HL-60/S4 (cell line): ENCODE measurements around the gene CPED1.
"Not testable (repeated sequence)": the region's sequence is repeated elsewhere in the genome, so short reads cannot be mapped to it uniquely, and the experiment has no call there.

Source experiments
- in situ Hi-C: fragments of 300-500 bp; cut with MboI; formaldehyde crosslinking; loops from 2 replicates; pipeline ENCODE4 v1.14.3; 2022; ENCODE audit warnings: low sequenced_read_pairs

CPED1 gene

DNA sequence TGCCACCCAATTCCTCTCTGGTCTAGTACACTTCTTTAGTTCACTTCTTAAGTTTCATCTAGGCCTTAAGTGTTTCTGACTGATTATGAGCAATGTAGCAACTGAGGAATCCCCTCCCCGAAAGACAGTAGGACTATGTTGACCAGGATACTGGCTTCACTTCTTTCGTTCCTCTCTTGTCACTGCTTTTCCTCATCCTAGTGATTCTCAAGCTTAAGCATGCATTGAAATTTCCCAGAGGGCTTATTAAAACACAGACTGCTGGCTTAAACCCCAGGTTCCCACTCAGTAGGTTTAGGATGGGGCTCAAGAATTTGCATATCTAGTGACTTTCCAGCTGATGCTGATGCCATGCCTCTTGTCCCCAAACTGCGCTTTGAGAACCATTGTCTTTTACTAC, 175.7 kb downstream of the CPED1 start:
- in situ Hi-C loops = no loop called here

DNA sequence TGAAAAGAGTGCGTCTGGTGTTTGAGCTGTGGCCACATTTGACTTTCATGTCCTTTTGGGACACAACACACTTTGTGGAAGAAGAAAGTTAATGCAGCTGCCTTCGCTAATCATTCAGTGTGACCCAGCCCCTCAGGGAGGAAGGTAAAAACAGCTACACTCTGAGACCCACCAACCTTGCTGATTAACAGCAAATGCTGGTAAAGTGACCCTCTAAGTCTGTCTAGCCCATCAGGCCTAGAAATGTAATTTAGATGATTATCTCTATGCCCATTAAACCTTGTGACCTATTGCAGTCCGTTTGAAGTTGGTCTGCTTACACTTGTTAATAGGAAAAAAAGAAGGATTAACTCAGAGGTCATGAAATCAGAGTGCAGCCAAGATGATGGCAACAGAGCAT, 178.4 kb downstream of the CPED1 start:
- in situ Hi-C loops = no loop called here

DNA sequence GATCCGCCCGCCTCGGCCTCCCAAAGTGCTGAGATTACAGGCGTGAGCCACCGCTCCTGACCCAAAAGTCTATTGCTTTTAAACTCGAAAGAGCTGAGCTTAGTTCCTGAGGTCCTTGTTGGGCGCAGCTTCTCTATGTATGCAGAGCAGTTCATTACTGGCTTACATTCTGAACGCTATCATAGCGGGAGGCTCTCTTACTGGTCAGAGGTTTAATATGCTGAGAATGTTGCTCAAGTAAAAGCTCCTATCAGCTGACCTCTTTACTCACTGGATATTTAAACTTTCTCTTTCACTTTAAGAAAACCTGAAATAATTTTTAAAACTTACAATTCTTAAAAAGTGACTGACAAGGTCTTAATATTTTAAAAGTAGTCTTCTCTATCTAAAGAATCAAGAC, 179.5 kb downstream of the CPED1 start:
- in situ Hi-C loops = no loop called here

DNA sequence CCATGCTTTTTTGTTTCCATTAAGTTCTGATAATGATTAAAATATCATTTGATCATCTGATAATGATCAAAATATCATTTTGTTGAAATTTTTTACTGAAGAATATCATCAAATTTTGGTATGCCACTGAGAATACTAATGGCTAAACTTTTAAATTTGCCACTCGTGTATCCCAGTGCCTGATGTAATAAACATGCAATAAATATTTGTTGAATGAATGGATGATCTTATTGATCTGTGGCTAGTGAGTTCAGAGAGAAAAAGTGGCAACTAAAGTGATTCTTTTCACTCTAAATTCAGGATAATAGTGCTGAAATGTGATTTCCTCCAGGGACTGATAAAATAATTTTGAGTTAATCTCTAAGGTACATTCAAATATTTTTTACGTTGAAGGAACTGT, 181.0 kb downstream of the CPED1 start:
- in situ Hi-C loops = no loop called here

DNA sequence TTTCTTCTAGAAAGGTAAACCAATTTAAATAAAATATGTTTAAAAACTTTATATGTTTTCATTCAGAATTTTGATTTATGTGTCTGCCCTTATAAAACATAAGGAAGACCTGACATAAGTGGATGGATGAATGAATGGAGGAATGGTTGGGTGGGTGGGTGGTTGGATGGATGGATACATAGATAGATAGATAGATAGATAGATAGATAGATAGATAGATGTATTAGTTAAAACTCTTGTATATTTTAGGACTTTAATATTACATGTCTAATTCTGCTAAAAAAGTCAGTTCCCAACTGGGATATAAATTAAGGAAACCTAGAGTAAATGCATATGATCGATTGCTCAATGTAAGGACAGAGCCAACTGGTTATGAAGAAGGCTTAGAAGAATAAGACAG, 184.0 kb downstream of the CPED1 start:
- in situ Hi-C loops = no loop called here

DNA sequence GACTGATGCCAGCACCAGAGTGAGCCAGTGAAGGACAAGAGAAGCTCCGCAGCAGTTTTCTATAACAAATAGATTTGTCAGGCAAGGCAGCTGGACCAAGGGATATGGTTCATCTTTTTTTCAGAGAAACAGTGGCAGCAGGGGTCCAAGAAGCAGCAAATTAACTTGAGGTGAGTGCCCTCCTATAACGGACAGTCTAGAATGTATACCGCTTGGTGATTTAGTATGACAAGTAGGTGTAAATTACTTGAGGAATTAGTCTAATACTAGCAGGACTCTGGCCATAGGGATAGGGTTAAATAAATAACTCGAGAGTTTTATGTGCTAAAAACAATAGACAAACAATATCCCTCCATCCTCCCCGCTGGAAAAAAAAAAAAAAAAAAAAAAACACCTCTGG, 187.3 kb downstream of the CPED1 start:
- in situ Hi-C loops = no loop called here

DNA sequence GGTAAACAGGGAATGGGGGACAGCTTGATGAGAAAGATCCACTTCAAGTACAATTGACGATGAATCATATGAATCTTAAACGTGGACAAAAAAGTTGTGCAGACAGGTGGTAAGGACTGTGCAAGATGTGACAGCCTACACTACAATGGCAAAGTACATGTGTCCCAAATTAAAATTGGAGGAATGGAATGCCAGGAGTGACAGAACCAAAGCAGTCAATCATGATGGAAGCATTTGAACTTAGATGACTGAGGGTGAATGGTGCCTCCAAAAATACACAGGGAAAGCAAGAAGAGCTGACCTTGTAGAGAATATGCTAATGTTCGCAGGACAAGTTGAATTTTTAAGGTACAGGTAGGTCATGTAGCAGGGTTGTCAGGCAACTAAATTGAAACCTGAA, 189.9 kb downstream of the CPED1 start:
- in situ Hi-C loops = no loop called here

DNA sequence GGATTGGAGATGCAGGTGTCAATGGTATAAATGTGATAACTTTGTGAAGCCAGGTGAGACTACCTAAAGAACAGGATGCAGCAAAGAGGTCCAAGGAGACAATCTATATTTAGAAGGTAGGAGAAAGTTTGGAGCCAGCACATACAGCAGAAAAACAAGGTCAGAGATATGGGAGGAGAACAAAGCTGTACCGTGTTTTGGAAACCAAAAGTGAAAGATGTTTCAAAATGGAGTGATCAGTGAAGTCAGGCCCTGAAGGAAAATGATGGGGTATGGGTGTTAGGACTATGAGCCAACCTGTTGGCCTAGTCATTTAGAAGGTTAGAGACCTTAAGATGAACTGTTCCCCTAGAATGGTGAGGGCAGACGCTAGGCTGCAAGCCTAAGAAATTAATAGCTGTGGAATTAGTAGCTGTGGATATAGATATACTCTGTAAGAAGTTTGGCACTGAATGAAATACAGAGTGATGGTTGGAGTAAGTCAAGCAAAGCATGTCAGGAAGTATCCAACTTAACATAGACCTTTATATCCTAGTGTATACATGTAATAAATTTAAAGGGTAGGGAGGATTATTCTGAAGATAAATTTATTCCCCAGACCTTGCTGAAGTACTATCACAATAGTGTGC, 190.5 kb downstream of the CPED1 start:
- in situ Hi-C loops = no loop called here

DNA sequence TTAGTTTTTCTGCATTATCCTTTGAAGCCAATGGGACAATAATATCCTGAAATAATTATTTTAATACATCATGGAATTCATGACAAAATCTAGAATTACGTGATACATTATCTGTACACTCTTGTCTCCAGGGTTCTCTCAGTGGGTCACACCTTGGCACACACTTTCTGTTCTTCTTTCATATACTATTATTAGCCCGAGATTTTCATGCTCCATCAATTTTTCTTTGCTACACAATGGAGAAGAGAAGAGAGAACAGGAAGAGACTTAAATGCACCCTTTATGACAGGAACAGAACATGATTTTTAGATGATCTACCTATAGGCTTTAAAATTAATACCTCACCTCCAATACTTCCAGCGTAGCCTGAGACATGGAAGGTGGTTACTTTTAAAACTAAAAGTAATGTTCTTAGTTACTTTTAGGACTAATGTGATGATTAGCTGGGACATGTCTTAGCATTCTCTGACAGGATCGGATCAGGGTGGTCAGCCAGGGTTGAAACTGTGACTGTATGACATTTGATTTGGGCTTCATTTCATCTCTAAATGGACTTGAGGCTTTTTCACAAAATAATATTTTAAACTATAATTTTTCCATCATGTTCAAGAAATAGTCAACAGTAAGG, 192.0 kb downstream of the CPED1 start:
- in situ Hi-C loops = no loop called here

DNA sequence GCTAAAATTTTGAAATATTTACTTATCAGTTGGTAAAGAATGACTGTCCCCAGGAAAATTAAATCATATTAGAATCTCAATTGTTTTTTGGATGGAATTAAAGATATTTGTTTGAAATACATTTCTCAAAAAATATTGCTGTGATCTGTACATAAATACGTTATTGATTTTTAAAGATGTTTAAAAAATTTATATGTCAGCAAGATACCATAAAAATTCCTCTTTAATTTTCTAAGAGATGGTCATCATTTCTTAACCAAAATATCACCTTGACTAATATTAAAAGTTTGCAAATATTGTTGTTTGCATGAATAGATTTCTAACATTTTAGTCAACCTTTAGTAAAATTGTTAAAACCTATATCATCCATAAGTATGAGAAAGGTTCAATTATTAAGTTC, 192.8 kb downstream of the CPED1 start:
- in situ Hi-C loops = no loop called here

DNA sequence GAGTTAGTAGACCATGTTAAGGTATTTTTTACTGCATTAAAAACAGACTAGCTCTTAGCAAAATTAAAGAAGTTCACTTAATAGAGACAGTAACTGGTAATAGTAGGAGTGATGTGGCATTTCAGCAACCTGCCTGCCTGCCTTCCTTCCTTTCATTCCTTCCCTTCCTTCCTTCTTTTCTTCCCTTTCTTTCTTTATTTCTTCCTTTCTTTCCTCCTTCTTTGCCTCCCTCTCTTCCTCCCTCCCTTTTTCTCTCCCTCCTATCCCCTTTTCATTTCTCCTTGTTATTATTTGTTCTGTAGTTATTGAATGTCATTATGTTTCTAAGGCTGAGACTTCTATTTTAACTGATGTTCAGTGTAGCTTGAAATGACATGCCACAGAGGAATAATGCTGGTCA, 193.8 kb downstream of the CPED1 start:
- in situ Hi-C loops = no loop called here

DNA sequence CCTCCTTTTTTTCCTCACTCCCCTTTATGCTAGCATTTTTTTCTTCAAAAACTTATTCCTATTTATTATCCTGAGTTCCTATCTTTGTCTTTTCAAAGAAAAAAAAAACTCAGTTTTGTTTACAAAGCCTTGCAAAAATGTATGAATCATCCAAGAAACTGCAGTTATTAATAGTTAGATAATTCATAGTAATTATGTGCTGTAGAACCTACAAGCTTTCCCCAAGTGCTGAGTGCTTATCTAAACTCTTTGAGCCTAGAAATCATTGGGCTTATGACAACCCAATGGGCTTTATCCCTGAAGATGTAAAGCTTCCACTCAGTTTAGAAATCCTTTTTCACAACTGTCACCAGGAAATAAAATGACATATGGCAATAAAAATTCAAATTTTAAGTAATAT, 194.4 kb downstream of the CPED1 start:
- in situ Hi-C loops = no loop called here

DNA sequence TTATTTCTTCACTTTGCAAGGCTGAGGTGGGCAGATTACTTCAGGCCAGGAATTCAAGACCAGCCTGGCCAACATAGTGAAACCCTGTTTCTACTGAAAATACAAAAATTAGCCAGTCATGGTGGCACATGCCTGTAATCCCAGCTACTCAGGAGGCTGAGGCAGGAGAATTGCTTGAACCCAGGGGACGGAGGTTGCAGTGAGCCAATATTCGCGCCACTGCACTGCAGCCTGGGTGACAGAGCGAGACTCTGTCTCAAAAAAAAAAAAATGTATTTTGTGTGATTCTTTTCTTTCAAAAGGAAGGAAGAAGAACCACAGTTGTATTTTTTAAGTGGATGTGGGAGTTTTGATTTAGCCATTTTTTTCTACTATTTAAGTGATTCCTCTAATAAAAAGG, 195.4 kb downstream of the CPED1 start:
- in situ Hi-C loops = not testable (repeated sequence)

DNA sequence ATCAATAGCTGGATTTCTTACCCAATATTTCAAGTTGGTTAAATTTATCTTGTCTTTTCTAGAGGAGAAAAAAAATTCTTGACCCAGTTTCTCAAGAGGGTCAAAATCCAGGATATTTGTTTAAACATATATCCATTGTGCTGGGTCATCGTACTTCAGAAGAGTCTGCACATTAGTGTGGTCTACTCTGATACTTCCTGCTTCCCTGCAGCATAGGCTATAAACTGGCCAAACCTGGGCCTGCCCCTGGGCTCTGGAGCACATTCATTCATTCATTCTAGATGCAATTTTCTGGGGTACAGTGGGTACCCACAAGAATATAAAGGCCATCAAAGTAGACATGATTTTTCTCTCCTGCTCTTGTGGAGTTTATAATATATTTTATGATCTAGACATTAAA, 198.2 kb downstream of the CPED1 start:
- in situ Hi-C loops = no loop called here

DNA sequence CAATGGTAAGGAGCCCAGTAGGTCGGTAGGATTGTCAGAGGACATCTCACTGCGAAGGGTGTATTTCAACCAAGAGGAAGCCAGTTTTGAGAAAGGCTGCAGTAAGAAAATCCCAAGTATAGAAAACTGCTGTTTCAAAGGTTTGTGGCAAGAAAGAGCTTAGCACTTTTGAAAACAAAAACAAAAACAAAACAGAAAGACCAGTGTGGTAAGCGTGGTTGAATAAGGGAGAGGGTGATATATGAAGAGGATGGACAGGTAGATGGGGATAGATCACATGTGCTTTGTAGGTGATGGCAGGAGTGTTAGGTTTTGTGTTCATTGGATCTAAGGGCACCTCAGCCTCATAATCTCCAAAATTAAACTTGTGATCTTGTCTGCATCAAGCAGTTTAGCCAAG, 198.7 kb downstream of the CPED1 start:
- in situ Hi-C loops = no loop called here

DNA sequence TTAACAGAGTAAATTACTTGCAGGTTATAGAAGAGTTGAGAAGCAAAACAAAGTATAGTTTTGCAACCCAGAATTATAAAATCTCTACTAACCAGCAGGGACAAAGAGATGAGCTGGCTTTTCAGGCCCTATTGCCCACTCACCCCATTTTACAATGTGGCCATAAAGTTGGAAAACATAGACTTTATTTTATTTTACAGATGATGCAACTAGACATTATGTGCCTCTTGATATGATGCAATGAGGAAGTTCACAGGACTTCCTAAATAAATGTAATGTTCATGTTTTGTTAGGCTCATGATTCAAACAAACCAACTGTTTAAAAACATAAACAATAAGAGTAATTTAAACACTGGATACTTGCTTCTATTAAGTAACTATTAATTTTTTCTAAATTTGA, 199.2 kb downstream of the CPED1 start:
- in situ Hi-C loops = no loop called here

DNA sequence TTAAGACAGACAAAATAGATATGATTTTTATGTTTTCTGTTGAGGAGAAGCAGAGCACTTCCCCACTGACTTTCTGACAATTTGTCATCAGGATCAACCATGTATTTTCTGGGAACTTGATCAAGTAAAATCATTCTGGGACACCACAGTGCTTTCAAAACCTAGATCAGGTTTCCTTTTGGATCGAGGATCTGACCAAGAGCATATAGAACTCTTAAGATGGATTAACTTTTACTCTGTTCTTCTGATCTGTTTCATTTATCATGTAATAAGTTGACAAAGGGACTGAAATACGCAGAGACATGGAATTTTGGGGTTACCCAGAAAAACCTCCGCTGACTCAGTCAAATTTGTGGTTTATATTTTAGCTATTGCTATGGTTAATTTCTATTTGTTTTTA, 204.3 kb downstream of the CPED1 start:
- in situ Hi-C loops = no loop called here

DNA sequence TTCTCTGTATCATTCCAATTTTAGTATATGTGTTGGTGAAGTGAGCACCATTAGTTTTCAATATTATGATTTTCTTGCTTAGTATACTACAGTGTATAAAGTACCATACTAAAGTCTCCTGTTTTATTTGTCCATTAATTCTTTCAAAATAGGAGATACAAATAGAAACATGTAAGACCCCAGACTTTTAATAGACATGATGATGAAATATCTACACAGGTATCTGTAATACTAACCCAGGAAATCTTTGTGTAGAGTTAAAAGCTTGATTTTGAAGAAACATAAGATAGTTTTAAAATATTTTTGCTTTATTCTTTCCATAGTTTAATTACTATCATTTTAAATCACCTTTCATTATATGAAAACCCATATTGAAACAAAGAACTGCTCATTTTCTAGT, 206.5 kb downstream of the CPED1 start:
- in situ Hi-C loops = no loop called here

DNA sequence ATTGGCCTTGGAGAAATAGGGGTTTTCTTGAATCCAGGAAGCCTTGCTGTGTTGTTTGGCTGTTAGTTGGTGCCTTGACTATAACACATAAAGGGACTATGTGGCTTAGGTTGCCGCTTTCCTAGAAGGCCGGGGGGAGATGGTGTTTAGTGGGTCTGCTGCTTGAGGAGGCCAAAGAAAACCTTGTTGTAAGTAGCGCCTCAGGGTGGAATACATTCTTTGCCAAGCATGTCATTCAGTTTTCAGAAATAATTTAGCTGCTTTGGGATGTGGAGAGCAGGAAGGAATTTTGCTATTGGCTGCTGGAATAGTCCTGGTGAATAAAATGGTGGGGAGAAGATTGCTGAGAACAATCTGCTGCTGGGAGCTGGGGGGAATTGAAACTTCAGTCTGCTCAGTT, 207.4 kb downstream of the CPED1 start:
- in situ Hi-C loops = no loop called here

DNA sequence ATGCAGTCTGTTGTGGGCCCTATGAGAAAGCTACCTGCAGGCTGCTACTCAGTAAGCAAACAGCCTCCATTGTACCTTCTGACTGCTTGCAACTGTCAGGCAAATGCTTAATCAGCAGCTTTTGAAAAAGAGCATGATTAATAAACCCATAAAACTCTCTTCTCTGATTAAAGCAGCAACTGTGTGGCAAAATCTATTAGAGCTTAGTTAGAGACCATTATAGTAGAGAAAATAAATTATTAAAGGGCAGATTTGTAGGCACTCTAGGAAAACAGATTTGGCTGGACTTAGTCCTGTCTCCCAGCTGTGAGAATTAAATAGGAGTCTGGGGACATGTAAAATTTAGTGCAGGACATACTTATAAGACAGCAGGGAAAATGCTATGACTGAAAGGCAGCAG, 207.8 kb downstream of the CPED1 start:
- in situ Hi-C loops = no loop called here

DNA sequence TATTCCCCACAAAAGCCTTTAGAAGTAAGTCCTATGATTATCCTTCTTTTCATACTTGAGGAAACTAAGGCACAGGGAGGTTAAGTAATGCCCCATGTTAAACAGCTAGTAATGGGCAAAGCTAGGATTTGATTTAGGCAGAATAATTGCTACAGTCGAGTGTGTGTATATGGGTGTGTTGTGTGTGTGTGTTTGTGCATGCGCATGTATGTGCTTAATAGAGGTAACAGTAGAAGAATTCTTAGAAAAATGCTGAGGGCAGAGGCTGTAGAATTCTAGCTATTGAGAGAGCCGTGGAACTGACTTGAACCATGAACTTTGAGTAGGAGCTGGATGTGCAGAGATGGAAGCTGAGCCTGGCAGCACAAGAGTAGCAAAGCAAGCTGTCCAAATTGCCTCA, 208.9 kb downstream of the CPED1 start:
- in situ Hi-C loops = no loop called here

DNA sequence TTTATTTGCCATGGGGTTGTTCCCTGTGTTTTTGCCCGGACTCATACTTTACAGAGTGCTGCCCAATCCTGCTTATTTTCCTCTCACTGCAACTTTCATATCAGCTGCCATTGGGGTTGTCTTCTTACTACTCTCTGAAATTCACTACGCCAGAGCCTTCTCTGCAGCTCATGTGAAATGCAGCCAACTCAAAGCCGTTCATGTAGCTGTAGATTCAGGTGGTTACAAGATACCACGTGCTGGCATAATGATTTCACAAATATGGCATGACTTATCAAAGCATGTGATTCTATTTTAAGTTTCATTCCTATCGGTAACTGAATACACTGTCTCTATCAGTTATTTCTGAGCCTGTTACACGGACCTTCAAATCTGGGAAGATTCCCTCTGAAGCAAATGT, 210.0 kb downstream of the CPED1 start:
- in situ Hi-C loops = no loop called here

DNA sequence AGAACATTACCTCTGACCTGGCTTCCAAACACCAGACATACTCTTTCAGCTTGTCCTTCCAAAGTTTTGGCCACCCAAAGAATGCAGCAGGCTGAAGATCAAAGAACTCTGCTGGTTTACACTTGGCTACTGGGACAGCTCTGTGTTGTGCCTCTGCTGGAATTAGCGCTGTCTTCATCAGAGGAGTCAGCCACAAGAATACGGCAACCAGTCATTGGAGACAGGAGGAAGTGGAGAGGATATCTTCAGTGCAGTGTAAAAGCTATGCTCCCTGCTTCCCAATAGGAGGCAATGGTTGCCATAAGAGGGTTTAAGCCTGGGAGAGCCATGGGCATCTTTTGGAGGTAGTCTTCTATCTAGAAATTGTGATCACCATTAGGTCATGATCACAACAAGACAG, 213.6 kb downstream of the CPED1 start:
- in situ Hi-C loops = no loop called here
